GM21737 (cell line): Measurements from ENCODE around the gene AAMP.

Experiments
- ATAC-seq: cut with Tn5 transposase; IDR thresholded peaks from one replicate; pipeline ENCODE4 v1.9.1; 2021; ENCODE audit warnings: mild to moderate bottlenecking, moderate library complexity; ENCODE audit not compliant: unreplicated experiment

AAMP gene

DNA sequence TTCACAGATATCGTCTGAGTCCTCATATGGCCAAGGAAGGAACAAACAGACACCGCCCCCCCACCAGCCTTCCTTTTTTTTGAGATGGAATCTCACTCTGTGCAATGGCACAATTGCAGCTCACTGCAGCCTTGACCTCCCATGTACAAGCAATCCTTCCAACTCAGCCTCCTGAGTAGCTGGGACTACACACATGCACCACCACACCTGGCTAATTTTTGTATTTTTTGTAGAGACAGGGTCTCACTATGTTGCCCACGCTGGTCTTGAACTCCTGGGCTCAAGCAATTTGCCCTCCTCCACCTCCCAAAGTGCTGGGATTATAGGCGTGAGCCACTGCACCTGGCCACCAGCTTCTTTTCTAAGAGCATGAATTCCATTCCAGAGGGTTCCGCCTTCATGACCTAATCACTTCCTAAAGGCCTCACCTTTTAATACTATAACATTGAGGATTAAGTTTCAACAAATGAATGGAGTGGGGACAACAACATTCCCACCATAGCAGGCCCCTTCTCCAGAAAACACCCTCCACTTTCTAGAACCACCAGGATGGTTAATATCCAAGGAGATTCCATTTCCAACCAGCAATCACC lies 24.6 kb upstream of the AAMP start:
- ATAC-seq: no peak

DNA sequence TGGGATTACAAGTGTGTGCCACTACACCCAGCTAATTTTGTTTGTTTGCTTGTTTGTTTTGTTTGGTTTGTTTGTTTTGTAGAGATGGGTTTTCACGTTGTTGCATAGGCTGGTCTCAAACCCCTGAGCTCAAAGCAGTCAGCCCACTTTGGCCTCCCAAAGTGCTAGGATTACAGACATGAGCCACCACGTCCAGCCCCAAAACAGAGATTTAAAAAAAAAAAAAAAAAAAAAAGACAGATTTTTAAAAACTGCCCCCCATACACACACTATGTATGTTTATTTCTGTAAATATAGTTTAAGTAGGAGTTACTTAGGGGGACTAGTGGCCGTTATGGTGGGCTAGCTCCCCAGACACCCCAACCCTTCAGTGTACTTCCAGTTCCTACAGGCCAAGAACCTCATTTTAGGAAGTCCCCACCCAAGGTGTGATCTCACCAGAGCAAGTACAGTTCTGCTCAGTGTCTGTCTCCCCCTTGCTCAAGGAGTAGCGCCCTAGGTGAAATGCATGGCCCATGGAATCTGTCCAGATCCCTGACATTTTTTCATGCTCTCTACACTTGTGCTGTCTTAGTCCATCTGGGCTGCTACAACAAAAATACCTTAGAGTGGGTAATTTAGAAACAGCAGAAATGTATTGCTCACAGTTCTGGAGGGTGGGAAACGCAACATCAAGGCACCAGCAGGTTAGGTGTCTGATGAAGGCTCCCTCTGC lies 23.9 kb upstream of the AAMP start:
- ATAC-seq: no peak

DNA sequence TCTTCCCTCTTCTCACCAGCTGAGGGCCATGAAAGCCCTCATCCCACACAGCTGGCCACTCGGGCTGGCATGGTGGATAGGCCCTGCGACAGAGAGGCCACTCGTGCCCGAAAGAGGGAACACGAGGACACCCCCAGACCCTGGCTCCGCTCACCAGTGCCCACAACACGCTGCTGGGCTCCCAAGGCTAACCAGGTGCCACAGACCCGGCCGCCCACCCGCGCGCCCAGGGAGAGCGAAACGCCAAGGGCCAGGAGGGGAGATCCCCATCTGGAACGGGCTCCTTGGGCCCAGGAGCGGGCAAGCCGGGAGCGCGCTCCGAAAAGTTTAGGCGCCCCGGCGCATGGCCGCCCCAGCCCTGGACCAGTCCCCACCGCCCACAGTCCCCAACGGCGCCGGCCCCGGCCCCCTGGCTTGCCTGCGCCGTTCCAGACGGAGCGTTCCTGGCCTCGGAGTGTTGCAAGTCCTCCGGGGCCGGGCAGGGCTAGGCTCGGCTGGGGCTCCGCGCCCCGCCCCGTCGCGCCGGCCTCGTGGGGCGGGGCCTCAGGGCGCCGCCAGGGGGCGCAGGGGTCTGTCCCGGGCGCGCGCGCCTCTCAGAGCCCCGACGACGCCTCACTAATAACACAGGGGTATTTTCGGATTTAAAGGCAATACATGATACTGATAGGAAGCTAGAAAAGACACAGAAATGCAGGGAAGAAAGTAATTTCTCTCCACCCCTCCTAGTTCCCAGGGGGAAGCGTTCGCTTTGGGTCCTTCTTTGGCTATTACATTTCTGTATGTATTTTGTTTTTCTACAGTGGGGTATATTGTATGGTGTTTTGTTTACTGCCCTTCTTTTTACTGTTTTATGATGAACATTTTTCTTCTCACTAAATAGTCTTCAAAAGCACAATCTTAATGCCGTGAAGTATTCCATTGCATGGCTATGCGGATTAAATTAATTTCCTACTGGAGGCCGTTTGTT lies 22.4 kb upstream of the AAMP start, which contains the start of gene TMBIM1:
Gene TMBIM1 (minus strand): TSS at position 456 of the 967 bp plus-strand sequence. CDS start 10,362 bp downstream, outside the sequence.
- peak; percentile 64 for ATAC-seq

DNA sequence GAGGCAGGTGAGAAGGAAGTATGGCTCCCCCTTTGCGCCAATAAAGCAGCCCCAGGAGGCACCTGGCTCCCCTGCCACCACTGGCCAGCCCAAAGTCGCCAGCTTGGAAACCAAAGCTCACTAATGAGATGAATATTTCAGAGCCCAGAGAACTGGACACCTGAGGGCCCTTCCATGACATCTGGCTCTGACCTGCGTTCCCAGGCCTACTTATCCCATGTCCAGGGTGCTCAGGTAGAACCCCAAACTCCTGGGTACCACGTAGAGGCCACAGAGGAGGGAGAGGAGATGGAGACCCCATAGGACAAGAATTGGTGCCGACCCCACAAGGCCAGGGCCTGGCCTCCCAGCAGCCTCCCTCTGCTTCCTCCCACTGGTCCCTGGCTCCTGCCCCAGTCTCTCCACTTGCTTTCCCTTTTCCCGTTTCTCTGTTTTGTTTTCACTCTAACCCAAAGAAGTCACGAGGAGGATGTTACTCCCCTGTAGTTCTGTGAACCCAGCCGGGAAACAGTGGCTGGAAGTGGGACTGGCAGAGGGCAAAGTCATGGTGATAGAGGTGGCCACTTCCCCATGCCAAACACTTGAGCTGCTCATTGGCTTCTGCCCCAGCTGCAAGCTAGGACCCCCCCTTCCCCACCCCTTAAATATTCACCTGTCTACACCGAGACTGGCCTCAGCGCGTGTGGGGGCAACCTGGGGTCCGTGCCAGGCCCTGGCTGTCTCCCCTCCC lies 21.5 kb upstream of the AAMP start:
- ATAC-seq: no peak

DNA sequence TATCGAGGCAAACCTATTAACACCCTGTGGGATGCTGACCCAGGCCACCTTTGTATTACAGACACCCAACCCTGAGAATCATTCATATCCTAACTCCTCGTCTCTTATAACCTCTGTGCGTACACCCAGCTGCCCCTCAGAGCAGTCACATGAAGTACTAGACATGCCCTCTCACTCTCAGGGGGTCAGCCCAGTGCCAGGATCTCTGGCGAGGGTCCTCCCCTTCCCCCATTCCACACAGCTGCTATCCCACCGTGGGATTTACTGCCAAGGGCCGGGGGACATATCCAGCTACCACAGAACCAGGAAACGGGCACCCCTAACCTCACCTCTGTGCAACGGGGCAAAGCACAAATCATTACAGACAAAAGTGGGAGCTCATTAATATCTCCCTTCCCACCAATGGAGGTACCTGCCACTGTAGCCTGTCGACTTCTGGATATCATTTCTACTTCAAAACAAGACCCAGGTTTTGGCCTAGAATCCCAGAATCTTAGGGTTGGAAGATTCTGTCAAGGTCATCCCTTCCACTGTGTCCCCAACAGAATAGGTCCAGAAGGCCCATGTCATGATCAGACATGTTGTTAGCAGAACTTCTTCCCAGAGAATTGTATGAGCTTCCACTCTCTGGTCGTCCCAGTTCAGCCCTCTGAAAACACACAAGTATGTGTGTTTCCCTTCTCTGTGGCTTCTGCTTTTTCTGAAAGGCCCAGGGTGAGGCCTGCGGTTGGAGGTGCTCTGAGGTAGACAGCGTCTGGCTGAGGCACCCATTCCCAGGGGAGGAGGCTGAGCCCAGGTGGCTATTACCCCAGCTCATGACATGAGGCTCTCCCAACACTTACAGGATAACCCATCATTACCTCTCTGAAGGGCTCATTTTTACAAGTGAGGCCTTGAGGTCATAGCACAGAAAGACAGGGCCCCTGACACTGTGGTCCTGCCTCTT lies 20.7 kb upstream of the AAMP start:
- ATAC-seq: peak; percentile 54

DNA sequence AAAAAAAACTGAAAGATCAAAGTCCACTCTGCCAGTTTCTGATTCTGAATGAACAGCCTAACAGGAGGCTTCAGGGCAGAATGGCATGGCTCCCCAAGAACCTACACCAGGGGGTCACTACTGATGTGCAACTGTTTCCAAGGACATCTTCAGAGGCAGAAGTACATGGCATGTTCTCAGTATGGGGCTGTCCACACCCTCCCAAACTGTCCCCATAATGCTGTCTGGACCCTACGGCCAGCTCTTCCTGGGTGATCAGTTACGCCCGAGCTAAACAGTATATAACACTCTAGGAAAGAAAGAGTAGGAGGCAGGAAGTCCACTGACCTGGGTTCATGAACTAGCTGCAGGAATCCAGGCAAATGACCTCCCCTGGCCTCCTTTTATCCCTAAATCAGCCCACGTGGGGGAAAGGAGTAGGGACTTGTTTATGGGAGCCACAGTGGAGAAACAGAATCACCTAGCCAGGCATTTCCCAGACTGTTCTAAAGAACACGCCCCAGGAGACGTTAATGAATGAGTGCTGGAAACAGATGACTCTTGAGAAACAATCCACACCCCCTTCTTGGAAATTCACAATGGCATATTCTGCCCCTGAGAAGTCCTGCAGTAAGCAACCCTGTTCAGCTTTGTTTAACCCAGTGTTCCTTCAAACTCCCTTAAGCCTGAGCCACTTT lies 19.8 kb upstream of the AAMP start:
- ATAC-seq: no peak

DNA sequence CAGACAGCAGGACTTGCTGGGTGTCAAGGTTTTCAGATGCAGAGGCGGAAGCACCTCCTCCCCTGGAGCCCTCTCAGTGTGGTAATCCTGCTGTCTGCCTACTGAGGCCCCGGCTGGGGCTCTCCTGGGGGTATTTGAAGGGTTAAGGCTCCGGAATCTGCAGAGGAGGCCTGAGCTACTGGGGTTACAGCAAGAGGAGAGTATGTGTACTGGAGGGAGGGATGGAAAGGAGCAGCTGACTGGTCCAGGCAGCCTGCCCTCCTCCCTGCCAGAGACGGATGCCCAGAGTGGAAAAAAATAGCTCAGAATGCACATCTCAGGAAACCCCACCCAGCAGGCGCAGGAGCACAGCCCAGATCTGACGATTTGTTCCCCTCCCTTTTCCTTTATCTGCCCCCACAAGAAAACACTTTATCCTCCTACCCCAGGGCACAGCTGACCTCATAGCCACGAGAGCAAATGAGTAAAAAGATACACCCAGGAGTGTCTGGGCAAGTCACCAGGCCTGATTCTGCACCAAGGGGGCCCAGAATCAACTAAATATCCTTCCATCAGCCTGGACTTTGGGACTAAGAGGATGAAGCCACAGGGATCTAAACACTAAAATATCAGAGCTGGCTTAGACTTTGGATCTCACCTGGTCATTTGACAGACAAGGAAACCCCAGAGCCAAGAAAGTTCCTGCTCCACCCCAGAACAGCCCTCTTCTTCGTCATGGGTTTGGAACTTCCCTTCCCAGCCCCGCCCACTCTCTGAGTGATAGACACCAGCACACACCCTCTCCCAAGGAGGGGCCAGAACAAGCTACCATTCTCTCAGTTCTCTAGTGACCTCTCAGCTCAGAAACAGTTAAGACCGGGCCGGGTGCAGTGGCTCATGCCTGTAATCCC lies 16.9 kb upstream of the AAMP start:
- ATAC-seq: peak; percentile 68

DNA sequence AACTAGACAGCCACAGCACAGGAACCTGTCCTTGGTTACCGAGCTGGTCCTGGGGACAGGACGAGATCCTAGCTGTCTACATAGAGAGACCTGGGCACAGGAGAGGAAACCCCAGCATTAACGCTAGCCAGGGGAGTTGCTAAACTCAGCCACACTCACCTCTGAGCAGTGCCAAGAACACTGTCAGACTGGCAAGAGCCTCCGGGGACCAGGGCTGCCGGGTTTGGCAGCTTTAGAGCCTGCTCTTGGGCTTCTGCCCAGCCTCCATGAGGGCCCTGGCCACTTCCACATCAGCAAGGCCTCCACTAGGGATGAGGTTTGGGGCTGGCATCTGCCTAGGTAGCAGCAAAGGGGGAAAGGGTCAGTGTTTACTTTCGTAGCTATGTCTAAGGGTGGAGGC lies 15.7 kb upstream of the AAMP start:
- no peak for ATAC-seq

DNA sequence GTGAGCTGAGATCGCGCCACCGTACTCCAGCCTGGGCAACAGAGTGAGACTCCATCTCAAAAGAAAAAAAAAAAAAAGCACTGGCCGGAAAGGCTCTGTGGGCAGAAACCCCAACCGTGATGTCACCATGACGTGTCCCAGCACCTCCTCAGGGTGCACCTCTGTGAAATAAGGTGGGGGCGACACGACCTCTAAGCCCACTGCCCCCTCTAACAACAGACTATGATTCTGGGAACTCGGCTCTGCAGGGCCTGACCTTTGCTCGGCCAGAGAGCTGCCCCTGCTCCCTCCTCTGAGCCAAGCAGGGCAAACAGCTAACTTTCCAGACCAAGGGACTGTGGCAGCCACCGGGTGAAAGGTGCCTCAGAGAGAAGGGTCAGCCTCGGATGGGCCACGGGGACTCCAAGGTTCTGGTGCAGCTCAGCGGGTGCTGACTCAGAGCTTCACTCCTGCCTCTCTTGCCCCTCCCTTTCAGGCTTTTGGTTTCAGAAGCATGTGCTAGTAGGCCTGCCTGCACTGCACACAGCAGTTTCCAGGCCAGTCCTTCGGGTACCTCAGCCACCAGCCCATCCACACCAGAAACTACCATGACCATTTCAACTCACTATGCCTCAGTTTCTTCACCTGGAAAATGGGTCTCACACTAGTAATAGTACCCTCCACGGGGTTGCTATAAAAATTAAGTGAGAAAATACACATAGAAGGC lies 14.3 kb upstream of the AAMP start:
- peak; percentile 31 for ATAC-seq

DNA sequence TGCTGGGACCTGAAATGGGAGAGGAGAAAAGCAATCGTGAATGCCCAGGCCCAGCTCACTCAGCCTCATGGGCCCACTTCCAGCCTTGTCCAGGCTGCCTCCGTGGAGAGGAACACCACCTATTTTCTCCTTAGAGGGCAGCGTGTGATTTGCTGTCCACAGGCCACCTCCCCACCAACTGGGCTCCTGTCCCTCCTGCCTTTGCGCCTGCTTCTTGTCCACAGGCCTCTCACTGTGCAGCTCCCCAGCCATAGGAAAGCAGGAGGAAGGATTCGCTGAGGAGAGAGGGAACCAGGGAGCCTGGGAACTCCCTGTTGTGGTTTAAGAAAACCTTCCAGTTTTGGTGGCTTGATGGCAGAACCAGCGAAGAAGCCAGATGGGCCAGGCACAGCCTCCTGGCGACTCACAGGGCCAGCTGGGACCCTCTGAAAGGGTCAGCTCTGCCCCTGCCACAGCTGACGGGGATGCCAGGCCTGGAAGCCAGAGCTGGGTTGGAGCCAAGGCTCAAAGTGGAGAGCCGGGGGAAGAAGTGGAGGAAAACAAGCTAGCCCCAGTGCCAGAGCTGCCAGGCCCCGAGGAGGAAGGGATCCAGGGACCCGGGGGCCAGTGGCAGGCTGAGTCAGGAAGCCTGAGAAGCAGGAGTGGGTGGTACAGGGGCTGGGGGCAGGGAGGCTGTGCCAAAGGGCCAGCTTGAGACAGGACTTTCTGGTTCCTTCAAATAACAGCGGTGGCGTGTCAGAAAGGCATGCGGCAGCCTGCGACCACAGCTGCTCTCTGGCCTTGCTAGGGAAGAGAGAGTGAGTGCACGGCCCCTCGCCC lies 12.4 kb upstream of the AAMP start:
- no peak for ATAC-seq

DNA sequence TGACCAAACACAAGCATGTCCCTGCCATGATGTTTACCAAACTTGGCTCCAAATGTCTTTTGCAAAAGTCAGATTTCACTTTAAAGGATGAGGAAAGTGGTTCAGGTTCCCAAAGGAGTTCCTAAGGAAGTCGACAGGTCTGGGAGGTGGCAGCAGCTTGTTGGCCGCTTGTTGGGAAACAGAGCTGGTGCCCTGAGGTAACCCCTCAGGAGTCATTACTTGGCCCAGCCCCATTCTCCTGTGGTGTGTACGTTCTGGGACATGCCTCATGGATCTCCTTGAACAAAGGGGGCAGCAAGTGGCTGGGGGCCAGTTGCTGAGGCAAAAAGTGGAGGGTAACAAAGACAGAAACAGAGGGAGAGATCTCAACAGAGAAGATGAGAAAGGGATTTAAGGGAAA lies 11.5 kb upstream of the AAMP start:
- ATAC-seq: no peak

DNA sequence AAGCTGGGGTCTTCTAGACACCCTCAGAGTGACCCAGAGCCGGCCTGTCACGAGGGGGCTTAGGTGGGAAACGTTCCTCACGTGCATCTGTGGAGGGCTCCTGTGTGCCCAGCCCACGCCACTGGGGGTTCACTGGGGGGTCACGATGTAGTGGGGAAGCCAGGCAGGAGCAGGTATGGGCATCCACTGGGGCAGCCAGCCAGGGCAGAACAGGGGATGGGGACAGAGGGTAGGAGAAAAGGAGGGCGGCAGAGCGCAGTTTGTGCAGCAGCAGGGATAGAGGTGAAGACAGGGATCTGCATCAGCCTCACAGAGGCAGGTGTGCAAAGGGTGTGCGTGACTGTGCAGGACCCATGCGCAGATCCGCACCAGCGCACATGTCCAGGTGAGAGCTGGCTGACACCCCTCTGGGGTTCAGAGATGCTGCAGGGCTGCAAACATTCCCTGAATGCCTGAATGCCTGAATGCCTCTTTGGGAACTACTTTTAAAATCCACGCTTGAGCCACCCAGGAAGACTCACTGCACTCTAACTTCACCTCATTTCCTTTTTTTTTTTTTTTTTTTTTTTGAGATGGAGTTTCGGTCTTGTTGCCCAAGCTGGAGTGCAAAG lies 10.4 kb upstream of the AAMP start:
- ATAC-seq: no peak

DNA sequence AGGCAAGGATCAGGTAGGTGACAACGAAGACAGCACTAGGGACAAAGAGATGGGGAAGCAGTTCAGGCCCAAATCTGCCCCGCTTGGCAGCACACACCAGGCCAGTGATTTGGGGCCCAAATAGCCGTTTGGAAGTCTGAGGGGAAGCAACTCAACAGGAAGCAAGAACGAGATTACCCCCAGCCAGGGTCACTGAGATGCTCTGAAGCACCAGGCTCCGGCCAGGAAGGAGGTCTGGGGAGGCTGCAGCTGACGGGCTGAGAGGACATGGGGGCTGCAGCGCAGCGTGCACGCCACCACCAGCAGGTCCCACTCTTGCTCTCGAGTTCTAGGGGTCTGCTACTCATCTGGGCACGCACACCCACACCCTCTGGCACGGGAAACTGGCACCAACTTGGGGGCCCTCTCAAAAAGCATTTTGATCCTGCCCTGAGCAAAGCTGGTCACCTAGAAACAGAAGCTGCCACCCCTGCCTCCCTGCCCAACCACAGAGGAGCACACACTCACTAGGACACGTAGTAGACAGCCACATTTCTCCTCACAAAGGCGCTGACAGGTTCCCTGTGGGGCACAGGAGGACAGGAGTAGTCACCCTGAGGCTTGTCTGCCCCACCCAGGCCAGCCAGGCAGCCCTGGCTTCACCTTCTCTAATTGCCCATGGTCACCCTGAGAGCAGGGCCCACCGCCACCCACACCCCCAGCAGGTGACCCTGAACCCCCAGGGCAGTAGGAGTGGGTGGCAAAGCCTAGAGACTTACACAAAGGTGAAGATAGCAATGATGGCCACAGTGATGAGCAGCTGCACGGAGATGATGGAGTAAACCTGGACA lies 8.8 kb upstream of the AAMP start:
- ATAC-seq: no peak

DNA sequence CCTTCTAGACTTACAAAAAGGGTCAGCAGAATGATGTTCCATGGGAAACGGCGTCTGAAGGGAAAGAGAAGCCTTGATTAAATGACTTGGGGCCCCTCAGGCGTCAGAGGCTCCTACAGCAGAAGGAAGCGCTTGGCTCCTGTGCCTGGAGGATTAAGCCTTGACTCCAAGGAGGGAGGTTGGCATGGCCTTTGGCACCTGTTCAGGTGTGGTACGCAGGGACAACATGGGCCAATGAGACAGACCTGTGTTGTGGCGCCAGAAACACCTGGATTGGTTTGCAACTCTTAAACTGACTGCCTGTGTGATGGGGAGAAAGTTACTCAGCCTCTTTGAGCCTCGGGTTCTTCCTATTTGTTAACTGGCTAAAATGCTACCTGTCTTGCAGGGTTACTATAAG lies 8.0 kb upstream of the AAMP start:
- no peak for ATAC-seq

DNA sequence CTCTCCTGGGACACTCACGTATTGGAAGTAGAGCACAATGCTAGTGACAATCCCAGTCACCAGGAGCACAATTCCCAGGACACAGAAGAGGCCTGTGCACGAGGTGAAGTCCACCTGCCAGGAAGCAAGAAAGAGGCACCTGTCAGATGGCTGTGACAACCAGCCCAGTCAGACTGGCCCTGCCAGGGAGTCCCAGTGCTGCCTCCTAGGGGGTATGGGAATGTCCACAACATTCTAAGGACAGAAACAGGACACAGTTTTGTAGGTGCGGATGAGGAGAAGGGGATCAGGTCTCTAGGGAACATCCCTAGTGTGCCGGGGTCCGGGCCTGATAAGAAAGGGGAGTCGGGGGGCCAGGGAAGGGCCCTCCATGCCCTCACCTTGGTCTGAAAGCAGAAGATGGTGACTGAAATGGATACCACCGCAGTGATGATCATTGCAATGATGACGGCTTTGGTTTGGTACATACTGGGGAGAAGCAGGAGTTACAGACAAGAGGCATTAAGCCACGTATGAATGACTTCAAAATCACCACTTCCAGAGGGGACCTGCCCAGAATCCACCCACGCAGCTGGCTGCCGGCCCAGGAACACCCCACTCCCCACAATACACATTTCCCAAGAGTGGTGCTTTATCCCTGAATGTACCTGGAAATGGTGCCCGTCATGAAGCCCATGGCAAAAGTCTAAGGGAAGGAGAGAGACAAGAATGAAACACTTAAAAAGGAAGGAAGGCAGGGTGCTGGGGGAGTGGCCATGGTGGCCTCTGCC lies 7.2 kb upstream of the AAMP start:
- no peak for ATAC-seq
